ENCODE measurements around the gene ABCA3.
"Not testable (repeated sequence)": the region's sequence is repeated elsewhere in the genome, so short reads cannot be mapped to it uniquely, and the experiment has no call there.

The ABCA3 gene

DNA sequence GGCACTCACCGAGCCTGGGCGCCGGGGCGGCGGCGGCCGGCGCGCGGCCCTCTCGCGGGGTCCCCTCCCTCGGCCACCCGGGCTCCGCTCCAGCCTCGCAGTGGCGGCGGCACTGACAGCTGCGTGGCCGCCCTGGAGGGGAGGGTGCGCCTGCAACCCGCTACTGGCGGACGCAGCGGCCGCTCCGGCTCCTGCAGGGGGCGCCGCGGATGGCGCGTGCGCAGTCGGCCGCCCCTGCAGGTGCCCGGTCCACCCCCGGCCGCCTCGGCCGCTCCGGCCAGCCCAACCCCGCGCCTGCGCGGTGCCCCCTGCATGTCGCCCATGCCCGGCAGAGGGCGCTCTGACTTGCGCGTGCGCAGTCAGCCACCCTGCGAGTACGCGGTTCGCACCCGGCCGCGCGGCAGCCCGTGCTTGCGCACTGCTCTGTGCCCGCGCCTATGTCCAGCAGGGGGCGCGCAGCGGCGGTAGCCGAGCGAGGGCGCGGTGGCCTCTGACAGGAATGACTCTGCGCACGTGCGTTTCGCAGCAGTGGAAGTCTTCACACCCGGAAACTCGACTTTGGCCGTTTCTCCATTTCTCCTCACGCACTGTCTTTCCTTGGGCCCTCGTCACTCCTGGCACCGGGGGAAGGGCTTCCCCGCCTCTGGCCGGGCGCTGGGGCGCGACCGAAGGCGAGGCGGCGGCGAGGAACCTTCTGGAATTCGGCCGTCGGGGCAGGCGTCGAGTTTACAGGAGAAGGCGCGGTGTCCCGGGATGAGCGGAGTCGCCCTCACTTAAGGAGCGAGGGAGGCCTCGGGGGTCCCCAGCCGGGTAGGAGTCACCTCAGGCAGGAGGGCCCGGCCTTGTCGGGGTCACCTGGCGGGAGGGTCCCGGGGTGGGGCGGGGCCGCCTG lies at the start of gene ABCA3:
Gene ABCA3, minus strand, starts transcription at position 165 of the 892 bp plus-strand sequence. CDS start 14,262 bp downstream, outside the sequence.
- peak; percentile 96 for DNase-seq

DNA sequence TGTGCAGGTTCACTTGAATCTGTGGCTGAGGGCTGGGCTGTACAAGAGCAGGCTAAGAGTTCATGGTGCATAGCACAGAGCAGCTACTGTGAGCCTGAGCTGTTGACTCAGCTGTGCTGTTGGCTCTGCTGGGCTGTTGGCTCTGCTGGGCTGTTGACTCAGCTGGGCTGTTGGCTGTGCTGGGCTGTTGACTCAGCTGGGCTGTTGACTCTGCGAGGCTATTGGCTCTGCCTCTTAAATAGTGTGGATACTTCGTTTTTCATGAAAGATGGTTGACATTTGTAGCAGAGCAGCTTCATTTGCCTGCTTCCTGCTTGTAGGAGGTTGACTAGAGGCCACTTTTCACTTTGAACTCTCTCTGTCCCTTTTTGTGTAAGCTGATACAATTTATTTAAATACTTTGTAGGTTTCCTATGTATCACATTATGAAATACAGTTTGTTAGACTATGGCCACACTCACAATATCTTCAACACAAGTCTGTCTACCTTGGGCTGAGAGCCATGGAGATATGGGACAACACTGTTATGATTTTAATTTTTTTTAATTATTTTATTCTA lies 48.4 kb upstream of the ABCA3 start:
- DNase-seq: no peak

DNA sequence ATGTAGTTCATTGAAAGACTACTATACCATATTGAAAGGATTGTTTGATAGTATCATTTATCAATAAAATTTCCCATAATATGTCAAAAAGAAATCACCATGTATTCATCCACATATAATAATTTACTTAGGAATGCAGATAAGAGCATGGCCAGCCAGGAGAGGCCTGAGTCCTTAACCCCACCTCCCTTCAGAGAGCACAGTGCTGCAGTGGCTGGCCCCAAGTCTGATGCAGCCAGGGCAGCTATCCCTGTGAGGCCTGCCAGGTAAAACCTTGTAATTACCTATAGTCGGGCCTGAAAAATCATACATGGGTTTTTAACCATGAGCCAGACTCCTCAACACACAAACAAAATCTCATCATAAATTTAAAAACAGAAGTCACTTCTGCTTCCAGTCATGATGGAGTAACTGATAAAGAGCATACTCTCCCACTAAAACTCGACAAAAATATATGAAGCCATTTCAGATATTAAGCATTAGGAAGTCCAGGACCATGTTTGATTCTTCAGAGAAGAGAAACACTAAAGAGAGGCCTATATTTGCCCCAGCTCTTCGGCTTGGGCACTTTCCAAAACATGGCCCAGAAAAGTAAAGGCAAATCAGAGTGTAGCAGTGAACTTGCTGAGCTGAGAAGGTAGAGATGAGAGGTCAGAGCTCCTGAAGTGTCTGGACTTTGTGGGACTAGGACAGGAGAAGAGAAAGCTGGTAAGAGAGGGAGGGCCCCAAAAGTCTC lies 47.8 kb upstream of the ABCA3 start:
- no peak for DNase-seq

DNA sequence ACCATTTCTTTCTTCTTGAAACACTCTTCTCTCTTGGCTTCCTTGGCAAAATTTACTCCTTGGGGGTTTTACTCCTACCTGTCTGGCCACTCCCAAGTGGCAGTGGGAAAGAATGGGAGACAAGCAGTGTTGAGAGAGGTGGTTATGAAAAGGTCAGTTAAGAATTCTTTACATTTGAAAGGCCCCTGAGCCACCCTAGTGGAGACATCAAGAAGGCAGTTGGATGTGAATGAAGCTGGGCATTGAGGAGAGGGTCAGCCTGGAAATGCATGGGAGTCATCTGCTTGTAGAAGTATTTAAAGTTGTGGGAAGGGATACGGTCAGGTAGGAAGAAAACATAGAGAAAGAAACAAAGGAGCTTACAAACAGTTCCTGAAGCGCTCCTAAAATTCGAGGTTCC lies 46.5 kb upstream of the ABCA3 start:
- DNase-seq: no peak

DNA sequence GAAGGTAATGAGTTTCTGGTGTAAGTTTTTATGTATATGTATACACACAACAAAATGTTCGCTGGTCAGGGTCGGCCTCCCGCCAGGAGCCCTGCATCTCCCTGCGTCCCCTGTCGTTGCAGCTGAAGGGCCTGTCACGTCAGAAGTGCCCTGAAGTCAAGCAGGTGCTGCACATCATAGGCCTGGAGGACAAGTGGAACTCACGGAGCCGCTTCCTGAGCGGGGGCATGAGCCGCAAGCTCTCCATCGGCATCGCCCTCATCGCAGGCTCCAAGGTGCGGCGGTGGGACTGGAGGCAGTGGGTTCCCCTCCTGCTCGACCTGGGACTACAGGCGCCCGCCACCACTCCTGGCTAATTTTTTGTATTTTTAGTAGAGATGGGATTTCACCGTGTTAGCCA lies 45.5 kb upstream of the ABCA3 start:
- not testable (repeated sequence) for DNase-seq

DNA sequence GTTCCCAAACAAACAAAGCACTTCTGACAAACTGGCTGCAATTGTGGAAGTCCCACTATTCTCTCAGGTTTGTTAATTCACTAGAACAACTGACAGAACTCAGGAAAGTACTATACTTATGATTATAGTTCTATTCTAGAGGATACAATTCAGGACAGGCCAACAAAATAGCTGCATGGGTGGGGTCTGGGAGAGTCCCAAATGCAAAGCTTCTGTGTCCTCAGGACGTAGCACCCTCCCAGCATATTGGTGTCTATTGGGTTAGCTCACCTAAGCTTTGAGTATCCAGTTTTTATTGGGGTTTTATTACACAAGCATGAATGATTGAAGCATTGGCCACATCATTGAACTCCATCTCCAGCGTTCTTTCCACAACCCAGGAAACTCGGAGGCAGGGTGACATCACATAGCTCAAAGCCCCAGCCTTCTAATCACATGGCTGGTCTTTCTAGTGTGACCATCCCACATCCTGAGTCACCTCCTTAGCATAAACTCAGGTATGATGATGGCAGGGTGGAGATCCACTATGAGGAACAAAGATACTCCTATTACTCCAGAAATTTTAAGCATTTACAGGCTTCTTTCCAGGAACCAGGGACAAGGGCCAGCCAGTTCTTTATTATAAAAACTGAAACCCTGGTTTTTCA lies 44.8 kb upstream of the ABCA3 start:
- DNase-seq: no peak

DNA sequence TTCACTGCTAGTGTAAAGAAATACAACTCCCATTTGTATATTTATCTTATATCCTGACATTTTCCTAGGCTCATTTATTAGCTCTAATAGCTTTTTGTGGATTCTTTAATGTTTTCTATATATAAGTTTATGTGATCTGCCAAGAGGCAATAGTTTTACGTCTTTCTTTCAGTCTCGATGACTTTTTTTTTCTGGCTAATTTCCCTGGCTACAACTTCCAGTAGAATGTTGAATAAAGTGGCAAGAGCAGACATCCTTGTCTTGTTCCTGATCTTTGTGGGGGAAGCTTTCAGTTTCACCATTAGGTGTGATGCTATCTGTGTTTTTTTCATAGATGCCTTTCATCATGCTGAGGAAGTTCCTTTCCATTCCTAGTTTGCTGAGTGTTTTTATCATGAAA lies 43.9 kb upstream of the ABCA3 start:
- DNase-seq: no peak

DNA sequence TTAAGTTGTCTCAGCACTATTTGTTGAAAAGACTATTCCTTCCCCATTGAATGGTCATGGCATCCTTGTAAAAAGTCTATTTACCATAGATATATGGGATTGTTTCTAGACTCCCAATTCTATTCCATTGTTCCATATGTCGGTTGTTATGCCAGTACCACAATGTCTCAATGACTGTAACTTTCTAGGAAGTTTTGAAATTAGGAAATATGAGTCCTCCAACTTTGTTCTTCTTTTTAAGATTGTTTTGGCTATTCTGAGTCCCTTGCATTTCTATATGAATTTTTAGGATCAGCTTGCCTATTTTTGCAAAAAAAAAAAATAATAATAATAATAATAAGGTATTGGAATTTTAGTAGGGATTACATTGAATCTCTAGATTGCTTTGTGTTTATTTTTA lies 43.0 kb upstream of the ABCA3 start:
- DNase-seq: no peak

DNA sequence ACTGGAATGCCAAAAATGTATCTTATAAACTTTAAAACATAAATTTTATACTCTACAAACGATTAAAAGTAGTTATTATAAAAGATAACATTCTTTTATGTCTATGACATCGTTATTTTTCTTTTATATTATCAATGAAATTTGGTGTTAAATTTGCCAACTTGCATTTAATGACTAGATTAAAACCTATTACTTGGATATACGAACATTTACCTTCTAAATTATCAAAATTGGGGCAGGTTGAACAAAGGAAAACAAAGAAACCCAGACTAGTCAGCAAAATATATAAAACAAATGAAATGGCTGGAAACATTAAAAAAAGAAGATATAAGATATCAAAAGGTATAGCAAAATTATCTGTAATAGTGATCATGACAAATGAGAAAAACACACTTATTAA lies 34.1 kb upstream of the ABCA3 start:
- no peak for DNase-seq

DNA sequence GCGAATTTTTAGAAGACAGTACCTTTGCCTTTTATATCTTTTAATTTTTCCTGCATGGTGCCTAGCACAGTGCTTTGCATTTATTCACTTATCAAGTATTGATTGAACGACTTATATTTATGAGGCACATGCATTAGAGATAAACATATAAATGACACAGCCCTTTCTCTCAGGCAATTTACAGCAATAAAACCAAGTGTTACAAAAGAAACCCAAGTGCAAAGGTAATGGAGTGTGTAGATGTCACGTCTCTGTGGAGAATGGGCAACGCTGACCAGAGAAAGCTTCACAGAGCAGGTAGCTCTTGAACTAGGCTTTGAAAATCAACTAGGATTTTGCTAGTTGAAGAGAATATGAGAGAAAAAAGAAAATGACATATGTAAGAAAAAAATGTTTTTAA lies 32.6 kb upstream of the ABCA3 start:
- no peak for DNase-seq

DNA sequence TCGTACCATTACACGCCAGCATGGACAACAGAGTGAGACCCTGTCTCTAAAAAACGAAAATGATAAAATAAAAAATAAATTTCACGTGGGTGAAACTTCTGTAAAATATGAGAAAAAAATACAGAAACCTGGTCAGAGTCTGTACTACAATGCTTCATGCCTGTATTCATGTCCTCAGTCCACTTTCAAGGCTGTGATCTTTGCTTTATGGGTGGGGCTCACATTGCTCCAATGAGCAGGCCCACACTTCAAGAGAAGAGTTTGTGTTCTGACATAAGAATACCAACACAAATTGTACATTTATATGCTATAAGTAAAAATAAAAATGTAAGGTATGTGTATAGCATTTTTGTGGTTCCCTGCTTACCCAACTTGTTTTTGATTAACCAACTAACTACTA lies 32.2 kb upstream of the ABCA3 start:
- no peak for DNase-seq

DNA sequence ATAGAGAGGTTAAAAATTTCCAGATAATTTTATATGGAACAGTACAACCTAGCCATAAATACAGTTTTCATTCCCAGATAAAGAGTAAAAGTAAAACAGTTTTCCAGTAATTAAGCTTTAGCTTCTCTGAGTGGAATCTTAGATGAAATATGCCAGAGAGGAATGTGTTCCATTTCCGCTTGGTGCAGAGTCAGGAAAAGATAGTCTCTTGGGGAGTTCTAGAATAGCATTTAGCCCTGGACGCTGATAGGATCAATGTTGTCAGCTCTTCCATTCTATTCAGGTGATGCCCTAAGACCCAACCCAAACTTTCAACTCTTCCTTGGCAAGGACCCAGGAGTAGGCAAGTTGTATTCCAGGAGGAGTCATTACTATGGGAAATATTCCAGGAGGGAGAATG lies 30.9 kb upstream of the ABCA3 start:
- no peak for DNase-seq

DNA sequence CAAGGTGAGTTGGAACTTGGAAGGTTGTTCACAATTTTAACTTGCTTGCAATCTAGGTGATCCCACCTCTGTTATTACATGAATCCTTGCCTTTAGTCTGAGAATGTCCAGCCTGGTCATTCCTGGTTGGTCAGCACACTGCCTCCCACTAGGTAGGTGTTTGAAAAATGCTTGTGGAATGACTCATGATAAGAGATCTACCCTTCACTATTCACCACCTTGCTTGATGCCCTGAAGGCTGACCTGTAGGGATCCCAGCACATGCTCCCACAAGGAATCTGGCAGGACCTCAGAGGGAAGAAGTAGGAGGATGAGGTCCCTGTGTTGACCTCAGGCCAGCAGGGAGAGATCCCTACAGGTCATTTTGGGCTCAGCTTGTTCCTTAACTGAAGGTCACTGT lies 30.2 kb upstream of the ABCA3 start:
- DNase-seq: no peak

DNA sequence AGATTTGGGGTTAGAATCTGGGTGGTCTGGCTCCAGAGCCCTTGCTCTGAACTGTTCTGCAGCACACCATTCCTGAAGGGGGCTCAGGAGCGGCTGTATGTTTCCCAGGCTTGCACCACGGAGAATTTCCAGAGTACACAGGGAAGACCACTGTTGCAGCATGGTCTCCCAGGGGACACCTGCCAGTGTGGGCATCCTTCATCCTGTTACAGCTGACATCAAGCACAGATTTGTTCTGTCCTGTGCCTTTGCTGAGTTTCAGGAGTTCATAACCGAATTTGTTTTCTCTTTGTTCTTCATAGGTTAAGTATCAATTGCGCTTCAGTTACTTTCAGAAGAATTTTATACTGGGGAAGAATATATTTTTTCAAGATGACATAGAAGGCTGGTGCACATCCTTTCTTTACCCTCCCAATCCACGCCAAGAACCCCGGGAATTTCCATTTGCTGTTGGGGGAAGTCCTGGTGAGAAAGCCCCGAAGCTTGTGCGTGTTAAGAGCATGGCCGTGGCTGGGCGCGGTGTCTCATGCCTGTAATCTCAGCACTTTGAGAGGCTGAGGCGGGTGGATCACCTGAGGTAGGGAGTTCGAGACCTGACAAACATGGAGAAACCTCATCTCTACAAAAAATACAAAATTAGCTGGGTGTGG lies 26.3 kb upstream of the ABCA3 start:
- peak; percentile 3 for DNase-seq

DNA sequence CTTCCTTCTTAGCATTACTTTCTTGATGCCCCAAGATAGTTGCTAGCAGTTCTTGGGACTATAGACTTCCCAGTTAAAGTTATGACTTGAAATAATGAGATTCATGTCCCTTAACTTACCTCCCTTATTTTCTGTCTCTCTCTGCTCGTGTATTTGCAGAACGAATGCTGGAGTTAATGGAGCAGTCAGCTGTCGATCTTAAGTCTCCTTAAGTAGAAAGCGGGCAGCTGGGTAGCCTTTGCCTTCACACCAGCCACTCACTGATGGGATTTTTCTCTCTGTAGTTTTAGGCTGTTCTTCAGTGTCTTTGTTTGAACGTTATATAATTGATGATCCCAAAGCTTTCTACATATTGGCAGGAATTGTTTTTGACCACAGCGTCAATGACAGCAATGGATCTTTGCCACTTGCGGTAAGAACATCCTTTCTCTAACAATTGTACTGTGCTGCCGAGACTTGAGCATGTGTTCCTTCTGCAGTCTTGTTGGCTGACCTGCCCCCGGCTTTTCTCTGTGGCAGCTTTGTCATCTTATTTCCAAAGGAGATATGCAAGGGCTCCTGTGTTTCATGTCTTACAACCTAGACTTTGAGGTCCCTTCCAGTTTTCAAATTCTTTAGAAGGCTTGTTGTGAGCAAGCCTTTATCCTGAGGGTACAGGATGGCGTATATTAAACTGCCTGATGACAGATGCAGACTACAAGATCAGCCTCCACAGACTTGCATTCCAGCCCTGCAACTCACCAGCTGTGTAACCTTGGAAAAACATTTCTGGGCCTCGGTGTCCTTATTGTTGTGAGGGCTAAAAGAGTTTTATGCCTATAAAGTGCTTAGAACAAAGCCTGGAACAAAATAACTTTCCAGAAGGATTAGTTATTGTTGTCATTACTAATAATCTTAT lies 25.1 kb upstream of the ABCA3 start:
- no peak for DNase-seq

DNA sequence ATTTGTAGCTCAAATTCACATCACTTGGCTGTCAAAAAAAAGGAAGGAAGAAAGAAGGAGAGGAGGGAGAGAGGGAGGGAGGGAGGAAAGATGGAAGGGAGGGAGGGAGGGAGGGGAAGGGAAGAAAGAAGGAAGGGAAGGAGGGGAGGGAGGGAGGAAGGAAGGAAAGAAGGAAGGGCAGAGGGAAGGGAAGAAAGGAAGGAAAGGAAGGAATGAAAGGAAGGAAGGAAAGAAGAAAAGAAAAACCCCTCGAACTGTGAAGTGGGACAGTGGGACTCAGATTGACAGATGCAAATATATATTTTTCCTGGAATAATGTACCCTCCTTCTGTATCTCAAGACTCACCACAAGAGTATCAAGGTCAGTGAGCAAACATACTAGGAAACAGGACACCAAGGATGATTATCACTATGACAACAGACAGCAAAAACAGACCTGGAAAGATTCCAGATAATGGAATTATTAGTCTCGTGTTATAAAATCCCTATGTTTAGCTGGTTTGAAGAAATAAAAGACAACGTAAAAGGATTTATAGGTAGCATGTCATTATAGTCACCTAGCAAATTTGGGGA lies 24.2 kb upstream of the ABCA3 start:
- DNase-seq: no peak

DNA sequence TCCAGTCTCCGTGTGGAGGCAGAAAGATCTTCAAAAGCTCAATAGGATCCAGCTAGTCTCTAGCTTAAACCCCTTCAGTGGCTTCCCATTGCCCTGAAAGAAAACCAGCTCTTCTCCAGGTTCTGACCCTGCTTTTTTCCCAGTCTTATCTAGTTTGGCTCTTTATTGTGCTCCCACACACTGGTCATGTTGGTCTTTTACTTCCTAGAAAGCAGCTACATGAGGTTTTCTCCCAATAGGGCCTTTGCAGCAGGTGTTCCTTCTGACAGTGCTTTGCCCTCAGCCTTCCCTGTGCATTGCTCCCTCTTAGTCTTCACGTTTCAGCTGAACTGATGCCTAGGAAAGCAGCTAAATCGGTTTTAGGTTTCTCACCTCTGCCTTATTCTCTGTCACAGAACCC lies 21.7 kb upstream of the ABCA3 start:
- no peak for DNase-seq

DNA sequence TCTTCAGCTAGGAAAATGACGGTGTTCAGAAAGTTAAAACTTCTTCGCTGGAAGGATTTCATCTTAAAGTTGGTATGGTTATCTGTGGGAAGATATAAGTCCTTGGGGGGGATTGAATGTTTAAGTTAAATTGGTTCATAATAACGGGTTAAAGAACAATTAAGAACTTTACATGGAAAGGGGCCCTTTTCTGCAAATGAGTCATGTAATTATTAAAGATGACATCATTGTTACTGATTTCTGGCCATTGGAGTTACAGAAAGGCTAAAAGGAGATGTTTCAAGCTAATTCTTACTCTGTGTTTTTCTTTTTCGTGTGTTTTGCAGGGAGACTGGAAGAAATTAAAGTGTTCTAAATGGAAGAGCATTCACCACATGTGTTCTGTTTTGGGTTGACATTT lies 20.6 kb upstream of the ABCA3 start:
- DNase-seq: no peak

DNA sequence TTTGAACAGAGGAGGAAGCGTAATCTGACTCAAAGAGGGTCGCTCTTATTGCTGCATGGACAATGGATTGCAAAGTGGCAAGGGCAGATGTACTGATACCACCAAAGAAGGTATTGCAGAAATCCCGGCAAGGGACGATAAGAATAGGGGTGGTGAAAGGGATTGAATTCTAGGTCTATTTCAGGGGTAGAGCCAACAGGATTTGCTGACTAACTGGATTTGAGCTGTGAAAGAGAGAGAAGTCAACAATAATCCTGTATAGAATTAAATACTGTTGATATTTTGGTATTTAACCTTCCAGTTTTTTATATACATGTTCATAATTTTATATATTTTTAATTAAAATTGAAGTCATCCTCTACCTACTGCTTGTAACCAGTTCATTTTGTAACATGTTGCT lies 19.4 kb upstream of the ABCA3 start:
- no peak for DNase-seq

DNA sequence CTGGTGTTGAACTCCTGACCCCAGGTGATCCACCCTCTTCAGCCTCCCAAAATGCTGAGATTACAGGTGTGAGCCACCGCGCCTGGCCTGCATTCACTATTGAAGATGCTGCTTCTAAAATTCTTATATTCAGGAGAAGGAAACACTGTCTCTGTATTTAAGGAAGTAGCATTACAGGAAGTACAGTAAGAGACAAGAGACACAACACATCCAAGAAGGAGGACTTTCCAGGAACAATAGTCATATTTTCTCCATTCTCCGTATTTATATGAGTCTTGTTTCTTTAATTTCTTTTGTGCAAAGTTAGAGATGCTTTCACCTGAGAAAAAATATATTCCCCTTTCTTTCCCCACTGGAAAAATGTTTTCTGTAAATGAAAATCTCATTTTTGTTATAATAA lies 18.3 kb upstream of the ABCA3 start:
- no peak for DNase-seq

DNA sequence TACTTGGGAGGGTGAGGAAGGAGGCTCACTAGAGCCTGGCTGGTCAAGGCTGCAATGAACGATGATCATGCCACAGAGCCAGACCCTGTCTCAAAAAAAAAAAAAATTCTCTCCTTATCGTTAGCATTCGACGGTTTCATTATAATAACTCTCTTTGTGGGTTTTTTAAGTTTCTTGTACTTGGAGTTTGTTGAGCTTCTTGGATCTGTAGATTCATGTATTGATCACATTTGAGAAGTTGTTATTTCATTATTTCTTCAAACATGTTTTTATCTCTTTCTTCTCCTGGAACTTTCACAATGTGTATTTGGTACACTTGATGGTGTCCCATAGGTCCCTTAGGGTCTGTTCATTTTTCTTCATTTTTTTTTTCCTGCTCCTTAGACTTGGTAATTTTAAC lies 16.8 kb upstream of the ABCA3 start:
- no peak for DNase-seq

DNA sequence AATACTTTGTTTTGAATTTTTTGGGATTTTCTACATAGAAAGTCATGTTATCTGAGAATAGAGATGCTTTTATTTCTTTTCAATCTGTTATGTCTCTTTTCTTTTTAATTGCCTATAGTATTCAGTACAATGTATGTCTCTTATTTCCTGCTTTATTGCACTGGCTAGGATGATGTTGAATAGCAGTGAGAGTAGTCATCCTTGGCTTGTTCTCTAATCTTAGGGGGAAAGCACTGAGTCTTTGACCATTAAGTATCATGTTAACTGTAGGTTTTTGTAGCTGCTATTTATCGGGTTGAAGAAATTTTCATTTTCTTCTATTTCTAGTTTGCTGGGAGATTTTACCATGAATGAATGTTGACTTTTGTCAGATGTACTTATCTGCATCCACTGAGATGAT lies 10.0 kb upstream of the ABCA3 start:
- no peak for DNase-seq

All from stimulated activated CD4-positive, alpha-beta T cell treated with anti-CD3 and anti-CD28 coated beads, Interleukin-15, amount 100 ng/mL, for 24 hours (primary cell).